HG03066 (cell line): ENCODE measurements around the gene GFI1B.
"Not testable (repeated sequence)": the region's sequence is repeated elsewhere in the genome, so short reads cannot be mapped to it uniquely, and the experiment has no call there.

Experiments used
- ATAC-seq: cut with Tn5 transposase; IDR thresholded peaks from one replicate; pipeline ENCODE4 v1.9.1; 2021; ENCODE audit warnings: low read depth; ENCODE audit not compliant: unreplicated experiment

GFI1B gene

DNA sequence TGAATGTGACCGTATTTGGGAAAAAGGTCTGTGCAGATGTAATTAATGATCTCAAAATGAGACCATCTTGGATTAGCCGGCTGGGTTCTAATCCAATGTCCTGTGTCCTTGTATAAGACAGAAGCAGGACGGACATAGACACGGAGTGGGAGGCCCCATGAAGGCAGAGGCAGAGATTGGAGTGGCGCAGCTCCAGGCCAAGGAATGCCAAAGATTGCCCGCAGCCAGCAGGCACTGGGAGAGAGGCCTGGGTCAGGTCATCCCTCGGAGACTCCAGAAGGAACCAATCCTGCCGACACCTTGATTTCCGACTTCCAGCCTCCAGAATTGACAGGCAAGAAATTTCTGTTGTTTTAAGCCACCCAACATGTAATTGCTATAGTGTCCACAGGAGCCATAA is 13.0 kb upstream of the GFI1B start:
- ATAC-seq = no peak

GRCh38 chr9:132967908-132968307 is 10.6 kb upstream of the GFI1B start:
- ATAC-seq = not testable (repeated sequence)

DNA sequence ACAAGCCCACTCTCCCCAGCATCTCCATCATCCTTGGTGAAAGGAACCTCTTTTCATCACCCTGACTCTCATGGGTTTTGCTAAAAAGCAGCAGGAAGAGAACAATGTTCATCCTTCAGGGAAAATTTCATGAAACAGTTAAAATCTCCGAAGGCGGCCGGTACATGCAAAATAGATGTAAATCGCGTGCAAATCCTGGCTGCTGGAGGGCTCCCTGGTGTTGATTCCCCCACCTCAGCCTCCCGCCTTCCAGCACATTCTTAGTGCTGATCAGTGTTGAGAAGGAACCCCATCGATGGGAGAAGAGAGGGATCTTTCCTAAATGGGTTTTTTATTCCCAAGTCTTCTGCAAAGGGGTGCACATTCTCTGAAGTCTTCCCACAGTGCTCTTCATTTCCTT is 8.7 kb upstream of the GFI1B start:
- no peak for ATAC-seq

GRCh38 chr9:132970324-132971062 is 8.0 kb upstream of the GFI1B start:
- ATAC-seq = no peak

GRCh38 chr9:132973166-132973565 is 5.3 kb upstream of the GFI1B start:
- no peak for ATAC-seq

DNA sequence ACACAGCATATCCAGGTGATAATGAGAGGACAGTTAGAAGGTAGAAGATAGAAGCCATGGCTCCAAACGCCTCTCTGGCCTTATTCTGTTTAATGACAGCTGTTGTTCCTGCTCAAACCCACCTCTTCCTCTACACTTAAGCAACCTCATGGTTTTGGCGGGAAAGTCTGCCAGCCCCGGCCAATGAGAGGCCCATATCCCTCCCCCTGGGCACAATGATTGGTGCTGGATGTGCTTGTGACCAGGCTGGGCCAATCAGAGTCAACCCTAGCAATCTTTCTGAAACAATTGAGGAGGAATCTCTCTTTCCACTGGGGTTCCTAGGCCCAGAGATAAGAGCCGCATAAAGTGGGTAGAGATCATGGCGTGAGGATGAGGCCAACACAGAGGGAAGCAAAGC is 4.8 kb upstream of the GFI1B start:
- ATAC-seq = no peak

DNA sequence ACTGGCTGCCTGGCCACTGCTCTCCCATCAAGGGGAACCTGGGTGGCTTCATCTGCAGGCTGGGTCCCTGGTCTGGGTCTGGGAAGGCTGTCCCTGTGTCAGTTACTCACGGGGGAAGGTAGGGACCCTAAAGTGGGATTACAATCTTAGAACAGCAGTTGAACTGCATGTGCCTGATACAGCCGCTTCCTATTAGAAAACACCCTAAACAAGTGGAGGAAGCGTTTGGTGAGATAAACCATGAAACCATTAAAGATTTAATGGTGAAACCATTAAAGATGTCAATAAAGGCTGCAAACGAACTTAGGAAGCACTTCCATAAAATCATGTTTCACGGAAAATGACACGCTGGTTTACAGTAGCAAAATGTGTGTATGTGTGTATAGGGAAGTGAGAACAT is 2.5 kb upstream of the GFI1B start:
- no peak for ATAC-seq

DNA sequence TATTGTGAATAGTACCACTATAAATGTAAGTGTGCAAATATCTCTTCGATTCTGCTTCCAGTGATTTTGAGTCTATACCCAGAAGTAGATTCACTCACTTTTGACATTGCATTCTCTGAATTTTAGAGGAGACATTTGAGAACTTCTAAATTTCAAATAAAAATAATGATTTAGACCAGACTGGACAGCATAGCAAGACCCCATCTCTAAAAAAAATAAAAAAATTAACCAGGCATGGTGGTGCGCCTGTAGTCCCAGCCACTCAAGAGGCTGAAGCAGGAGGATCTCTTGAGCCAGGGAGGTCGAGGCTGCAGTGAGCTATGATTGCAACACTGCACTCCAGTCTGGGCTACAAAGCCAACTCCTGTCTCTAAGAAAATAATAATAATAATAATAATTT is 1.9 kb upstream of the GFI1B start:
- no peak for ATAC-seq

DNA sequence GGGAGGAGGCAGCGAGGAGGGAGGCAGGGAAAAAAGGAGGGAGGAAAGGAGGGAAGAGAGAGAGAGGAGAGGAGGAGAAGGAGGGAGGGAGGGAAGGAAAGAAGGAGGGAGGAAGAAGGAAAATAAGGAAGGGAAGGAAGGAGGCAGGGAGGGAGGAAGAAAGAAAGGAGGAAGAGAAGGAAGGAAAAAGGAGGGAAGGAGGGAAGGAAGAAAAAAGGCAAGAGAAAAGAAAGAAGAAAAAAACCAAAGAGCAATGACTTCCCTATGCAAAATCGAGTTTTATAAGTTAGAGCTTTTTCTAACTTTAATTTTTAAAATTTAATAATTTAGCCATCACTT is 413 bp upstream of the GFI1B start:
- ATAC-seq = no peak

DNA sequence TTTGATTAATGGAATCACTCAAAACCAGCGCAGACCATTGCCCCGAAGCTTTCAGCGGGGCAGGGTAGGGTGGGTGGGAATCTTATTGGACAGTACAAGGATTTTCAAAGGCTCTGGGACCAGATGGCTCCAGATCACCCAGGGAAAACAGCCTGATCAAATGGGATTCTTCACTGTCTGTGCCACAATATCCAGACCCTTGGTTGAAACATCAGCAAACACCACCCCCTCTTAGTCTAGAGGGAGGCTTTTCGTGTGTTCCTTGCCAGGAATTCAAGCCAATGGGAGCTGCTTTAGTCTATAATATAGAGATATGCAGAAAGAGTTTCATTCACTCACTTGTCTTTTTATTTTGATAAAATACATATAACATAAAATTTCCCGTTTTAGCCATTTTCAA is 1.7 kb downstream of the GFI1B start:
- ATAC-seq = no peak

DNA sequence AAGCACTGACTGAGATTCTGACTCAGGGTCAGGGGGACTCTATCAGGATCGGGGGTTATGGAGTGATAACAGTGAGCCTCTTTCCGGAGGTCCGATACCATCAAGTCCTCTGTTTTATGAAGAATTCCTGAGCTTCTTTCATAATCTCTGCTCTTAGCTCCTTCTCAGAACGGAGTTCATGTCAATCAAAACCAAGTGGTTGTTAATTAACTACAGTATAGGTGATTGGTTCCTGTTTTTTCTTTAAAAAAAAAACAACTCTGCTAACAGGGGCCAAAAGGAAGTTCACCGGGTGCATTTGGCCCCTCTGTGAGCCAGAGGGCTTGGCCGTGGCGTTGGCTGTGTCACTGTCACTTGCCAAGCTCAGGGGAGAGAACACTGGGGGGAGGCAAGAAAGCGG is 4.0 kb downstream of the GFI1B start:
- ATAC-seq = no peak

- no peak for ATAC-seq
These were observed 5.2 kb downstream of the GFI1B start for GRCh38 chr9:132983491-132984201.

DNA sequence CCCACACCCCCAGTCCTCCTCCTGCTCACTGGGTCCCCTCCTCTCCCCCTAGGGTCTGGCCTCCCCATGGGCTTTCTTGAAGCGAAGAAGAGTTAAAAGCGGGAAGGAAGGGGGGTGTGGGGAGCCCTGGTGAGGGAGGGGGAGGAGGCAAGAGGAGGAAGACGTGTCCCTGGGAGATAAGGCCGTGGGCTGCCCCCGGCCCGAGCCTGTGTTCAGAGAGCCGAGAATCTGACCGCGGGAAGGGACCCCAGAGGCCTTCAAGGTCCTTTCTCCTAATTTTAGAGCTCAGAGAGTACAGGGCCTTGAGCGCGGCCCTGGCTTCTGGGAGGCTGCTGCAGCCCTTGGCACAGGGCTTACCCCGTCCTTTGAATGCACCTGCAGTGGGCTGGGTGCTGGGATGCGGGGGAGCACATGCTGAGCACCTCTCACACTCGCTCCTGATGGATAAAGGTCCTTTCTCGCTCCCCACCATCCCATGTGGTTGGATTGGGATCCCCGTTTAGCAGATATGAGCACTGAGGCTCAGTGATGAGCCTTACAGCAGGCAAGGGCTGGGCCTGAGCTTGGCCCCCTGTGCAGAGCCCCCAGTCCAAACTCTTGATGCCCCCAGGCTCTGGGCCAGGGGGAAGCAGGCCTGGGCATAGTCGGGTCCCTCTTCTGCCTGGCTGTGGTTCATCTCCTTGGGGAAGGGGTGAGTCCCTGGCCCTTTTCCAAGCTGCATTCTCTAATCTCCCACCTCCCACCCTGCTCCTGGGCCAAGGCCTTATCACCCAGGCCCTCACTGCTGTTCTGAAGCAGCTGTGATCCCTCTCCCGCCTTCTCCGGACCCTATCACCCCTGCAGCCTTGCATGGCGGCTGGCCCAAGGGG is 5.9 kb downstream of the GFI1B start:
- no peak for ATAC-seq

DNA sequence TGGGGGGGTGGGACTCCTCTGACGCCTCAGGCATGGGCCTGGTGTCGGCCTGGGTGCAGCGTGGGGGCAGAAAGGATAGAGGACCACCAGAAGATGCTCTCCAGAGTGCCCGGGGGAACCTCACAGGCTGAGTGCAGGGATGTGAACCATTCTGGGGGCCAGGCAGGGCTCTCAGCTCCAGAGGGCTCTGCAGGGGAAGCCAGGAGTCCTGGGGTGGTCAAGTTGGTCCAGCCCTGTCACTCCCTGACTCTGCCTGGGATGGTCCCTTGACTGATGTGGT is 6.5 kb downstream of the GFI1B start:
- ATAC-seq = no peak

GRCh38 chr9:132985489-132985888 is 7.0 kb downstream of the GFI1B start:
- no peak for ATAC-seq

GRCh38 chr9:132986114-132986513 is 7.6 kb downstream of the GFI1B start:
- ATAC-seq = no peak

- no peak for ATAC-seq
These were observed 8.4 kb downstream of the GFI1B start for GRCh38 chr9:132986640-132987620.

- no peak for ATAC-seq
These were observed 9.9 kb downstream of the GFI1B start for GRCh38 chr9:132988244-132989013.

DNA sequence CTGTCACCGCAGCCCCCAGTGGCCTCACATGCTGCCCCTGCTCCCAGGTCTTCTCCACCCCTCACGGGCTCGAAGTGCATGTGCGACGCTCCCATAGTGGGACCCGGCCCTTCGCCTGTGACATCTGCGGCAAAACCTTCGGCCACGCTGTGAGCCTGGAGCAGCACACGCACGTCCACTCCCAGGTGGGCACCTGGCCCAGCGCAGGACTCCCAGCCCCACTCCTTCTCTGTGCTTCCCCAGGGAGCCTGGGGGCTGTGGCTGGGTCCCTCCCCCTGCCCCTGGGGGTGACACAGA is 10.5 kb downstream of the GFI1B start:
- ATAC-seq = no peak

- ATAC-seq = no peak
These were observed 11.0 kb downstream of the GFI1B start for GRCh38 chr9:132989414-132989996.
